Endothelial cell (in vitro differentiated cells): ENCODE results near the gene EGFLAM. TPM values are rescaled to one million over a fixed set of nuclear protein-coding genes. Genes with fewer than 3 reads are reported as not detected.

Experiments
- DNase-seq: peaks from one replicate; pipeline ENCODE4 v3.0.0; 2021; ENCODE audit warnings: low spot score
- H3K27ac Mint-ChIP-seq: one replicate; pipeline ENCODE4 v1.8.0; 2021; ENCODE audit warnings: mixed read lengths, inconsistent platforms; ENCODE audit not compliant: unreplicated experiment
- H3K27me3 Mint-ChIP-seq: one replicate; pipeline ENCODE4 v1.8.0; 2021; ENCODE audit warnings: mild to moderate bottlenecking, moderate library complexity, mixed read lengths, inconsistent platforms; ENCODE audit not compliant: unreplicated experiment
- H3K36me3 Mint-ChIP-seq: one replicate; pipeline ENCODE4 v1.8.0; 2021; ENCODE audit warnings: mild to moderate bottlenecking, low read depth, mixed read lengths, inconsistent platforms; ENCODE audit not compliant: unreplicated experiment
- H3K4me1 Mint-ChIP-seq: one replicate; pipeline ENCODE4 v1.8.0; 2021; ENCODE audit warnings: mild to moderate bottlenecking, mixed read lengths, inconsistent platforms; ENCODE audit not compliant: unreplicated experiment
- H3K4me3 Mint-ChIP-seq: one replicate; pipeline ENCODE4 v1.8.0; 2021; ENCODE audit warnings: mild to moderate bottlenecking, mixed read lengths, inconsistent platforms; ENCODE audit not compliant: unreplicated experiment
- H3K9me3 Mint-ChIP-seq: one replicate; pipeline ENCODE4 v1.8.0; 2021; ENCODE audit warnings: mixed read lengths, inconsistent platforms; ENCODE audit not compliant: unreplicated experiment
- CTCF ChIP-seq: fragments of 200-600 bp; sonication (generic); IDR thresholded peaks from one replicate; pipeline ENCODE4 v1.5.0; 2021; ENCODE audit warnings: antibody characterized with exemption; ENCODE audit not compliant: unreplicated experiment
- total RNA-seq: library from RNA; stranded (reverse); fragmentation: NEBNext Ultra II Directional; extraction: Animal tissue kit (Norgen Biotek cat#: 25700); gene quantifications from one replicate; pipeline ENCODE4 v1.2.1, GENCODE V29; 2021; ENCODE audit not compliant: unreplicated experiment

Gene EGFLAM
- total RNA-seq, 1 donor from 2014 or later: 29.6 TPM

DNA sequence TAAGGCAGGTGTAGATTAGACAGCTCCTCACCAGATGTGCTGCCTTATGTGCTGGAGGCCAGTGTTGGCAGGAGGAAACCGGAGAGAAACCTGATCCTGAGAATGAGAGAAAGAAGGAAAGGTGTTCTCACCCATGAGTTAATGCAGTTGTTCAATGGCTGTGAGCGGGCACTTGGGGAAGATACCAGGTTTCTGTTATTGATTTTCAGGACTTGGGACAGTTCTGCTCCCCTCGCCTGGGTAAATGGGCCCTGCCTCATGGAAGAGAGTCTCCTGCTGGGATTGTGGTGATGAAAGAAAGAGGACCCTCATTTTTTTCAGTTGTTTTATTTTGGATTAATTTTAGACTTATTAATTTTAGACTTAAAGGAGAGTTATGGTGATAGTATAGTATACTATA, 59.5 kb downstream of the EGFLAM start:
- Mint-ChIP-seq H3K4me1 (no peaks in the 10 kb centered on the region), H3K4me3 (no peak overlapping the region), H3K27ac (no peak overlapping the region), H3K27me3 (no peaks in the 10 kb centered on the region), H3K9me3 (no peaks in the 10 kb centered on the region), H3K36me3 (peaks cover 3% of the 10 kb centered on the region)
- DNase-seq: no peak
- TF ChIP-seq CTCF: no peak

- Mint-ChIP-seq H3K9me3 (no peaks in the 10 kb centered on the region), H3K36me3 (peaks cover 3% of the 10 kb centered on the region), H3K4me1 (no peaks in the 10 kb centered on the region), H3K27ac (no peak overlapping the region), H3K27me3 (no peaks in the 10 kb centered on the region), H3K4me3 (no peak overlapping the region)
- no peak for DNase-seq
- TF ChIP-seq CTCF: no peak
Measured at GRCh38 chr5:38319491-38319890, 61.1 kb downstream of the EGFLAM start.

DNA sequence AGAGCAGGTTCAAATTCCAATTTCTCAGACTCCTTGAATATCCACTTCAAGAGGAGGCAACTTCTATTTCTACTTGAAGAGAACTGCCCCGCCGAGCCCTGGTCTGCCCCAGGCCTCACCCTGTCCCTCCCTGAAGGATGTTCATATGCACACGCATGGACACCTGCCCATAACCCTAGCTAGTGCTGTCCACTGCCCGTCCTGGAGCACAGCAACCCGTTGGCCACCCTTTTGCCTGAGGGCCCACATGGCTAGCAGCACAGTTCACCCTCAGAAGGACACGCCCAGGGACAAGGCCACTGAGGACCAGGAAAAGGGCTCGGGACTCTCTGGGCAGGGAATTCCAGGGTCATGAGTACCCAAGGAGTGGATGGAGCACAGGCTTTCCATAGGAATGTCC, 63.6 kb downstream of the EGFLAM start:
- H3K9me3 Mint-ChIP-seq: no peaks in the 10 kb centered on the region
- H3K27me3 Mint-ChIP-seq: no peaks in the 10 kb centered on the region
- no peak overlapping the region for H3K4me3 Mint-ChIP-seq
- no peak for DNase-seq
- TF ChIP-seq CTCF: no peak
- no peaks in the 10 kb centered on the region for H3K4me1 Mint-ChIP-seq
- H3K36me3 Mint-ChIP-seq: peaks cover 3% of the 10 kb centered on the region
- no peak overlapping the region for H3K27ac Mint-ChIP-seq

DNA sequence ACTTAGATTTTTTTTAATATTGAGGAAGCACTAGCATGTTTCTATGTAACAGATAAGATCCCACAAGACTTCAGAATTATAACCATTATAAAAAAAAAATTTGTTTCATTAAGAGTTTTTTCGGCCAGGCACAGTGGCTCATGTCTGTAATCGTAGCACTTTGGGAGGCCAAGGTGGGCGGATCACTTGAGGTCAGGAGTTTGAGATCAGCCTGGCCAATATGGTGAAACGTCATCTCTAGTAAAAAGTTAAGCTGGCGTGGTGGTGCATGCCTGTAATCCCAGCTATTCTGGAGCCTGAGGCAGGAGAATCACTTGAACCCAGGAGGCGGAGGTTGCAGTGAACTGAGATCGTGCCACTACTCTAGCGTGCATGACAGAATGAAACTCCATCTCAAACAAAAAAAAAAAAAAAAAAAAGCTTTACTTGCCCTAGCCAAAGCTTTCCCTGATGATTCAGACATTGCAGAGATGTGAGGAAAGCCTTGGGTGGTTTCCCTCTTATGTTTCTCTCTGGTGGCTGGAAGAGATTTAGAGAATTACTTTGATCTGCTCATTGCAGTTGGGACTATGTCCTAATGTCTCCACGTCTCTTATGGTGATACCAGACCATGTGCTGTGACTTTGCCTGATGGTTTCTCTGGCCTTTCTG, 65.4 kb downstream of the EGFLAM start:
- H3K9me3 Mint-ChIP-seq: no peaks in the 10 kb centered on the region
- TF ChIP-seq CTCF: no peak
- no peak overlapping the region for H3K4me3 Mint-ChIP-seq
- no peaks in the 10 kb centered on the region for H3K4me1 Mint-ChIP-seq
- no peak overlapping the region for H3K27ac Mint-ChIP-seq
- no peaks in the 10 kb centered on the region for H3K27me3 Mint-ChIP-seq
- H3K36me3 Mint-ChIP-seq: peaks cover 3% of the 10 kb centered on the region
- no peak for DNase-seq

DNA sequence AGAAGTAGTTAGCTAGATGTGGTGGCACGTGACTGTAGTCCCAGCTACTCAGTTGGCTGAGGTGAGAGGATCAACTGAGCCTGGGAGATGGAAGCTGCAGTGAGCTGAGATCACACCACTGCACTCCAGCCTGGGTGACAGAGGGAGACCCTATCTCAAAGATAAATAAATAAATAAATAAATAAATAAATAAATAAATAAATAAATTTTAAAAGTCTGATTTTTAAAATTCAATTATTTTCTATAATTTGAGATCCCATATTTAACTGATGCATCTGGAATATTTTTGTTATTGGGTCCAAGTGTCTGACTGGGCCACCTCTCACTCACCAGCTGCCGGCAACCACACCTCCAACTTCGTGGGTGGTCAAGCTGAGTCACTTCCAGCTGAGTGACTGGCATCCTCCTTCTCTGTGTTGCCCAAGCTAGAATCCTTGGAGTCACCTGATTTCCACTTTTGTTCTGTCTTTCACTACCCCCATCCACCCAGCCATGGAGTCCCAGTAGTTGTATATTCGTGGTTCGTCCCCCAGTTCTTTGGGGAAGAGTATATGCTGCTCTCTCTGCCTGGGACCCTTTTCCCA, 70.9 kb downstream of the EGFLAM start:
- no peak for DNase-seq
- TF ChIP-seq CTCF: no peak
- Mint-ChIP-seq H3K9me3 (no peaks in the 10 kb centered on the region), H3K4me1 (no peaks in the 10 kb centered on the region), H3K27ac (no peak overlapping the region), H3K36me3 (no peaks in the 10 kb centered on the region), H3K27me3 (no peaks in the 10 kb centered on the region), H3K4me3 (no peak overlapping the region)
